BLaER1 (cell line): ENCODE results near the gene ARSB.
"Not testable (repeated sequence)": the region's sequence is repeated elsewhere in the genome, so short reads cannot be mapped to it uniquely, and the experiment has no call there.

Experiments used
- H3K27ac ChIP-seq: shearing (Covaris generic); formaldehyde crosslinking; 2 replicates; pipeline ENCODE4 v1.8.1; 2022
- H3K27me3 ChIP-seq: shearing (Covaris generic); formaldehyde crosslinking; 2 replicates; pipeline ENCODE4 v1.8.1; 2022
- H3K36me3 ChIP-seq: shearing (Covaris generic); formaldehyde crosslinking; 2 replicates; pipeline ENCODE4 v1.8.1; 2022
- H3K4me1 ChIP-seq: shearing (Covaris generic); formaldehyde crosslinking; 2 replicates; pipeline ENCODE4 v1.8.1; 2022
- H3K4me2 ChIP-seq: shearing (Covaris generic); formaldehyde crosslinking; 2 replicates; pipeline ENCODE4 v1.8.1; 2022
- H3K4me3 ChIP-seq: shearing (Covaris generic); formaldehyde crosslinking; 2 replicates; pipeline ENCODE4 v1.8.1; 2022
- H3K9ac ChIP-seq: shearing (Covaris generic); formaldehyde crosslinking; 2 replicates; pipeline ENCODE4 v1.8.1; 2022
- H3K9me3 ChIP-seq: shearing (Covaris generic); formaldehyde crosslinking; 2 replicates; pipeline ENCODE4 v1.8.1; 2022
- H4K20me1 ChIP-seq: shearing (Covaris generic); formaldehyde crosslinking; 2 replicates; pipeline ENCODE4 v1.8.1; 2022
- Cebpa-rat ChIP-seq: shearing (Covaris generic); IDR thresholded peaks from 2 replicates; pipeline ENCODE4 v1.8.1; 2022

ARSB gene

DNA sequence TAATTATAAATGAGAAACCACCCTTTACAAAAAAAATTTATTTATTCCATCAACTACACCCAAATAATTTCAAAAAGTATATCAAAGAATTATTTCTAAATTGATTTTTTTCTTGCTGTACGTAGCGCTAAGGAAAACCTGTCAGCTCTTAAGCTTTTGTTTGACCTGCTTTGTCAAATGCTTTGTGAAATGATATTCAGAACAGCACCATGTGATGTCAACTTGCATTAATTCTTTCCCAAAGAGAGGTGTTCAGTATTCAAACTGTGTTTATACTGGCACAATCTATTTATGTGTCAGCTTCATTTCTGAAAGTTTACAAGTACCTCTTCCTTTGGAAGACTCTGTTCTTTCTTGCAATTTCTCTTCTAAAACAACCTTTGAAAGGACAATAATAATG lies 12.0 kb upstream of the ARSB start:
- no peaks in the 10 kb centered on the region for H3K36me3 ChIP-seq
- TF ChIP-seq Cebpa-rat, result no peak

DNA sequence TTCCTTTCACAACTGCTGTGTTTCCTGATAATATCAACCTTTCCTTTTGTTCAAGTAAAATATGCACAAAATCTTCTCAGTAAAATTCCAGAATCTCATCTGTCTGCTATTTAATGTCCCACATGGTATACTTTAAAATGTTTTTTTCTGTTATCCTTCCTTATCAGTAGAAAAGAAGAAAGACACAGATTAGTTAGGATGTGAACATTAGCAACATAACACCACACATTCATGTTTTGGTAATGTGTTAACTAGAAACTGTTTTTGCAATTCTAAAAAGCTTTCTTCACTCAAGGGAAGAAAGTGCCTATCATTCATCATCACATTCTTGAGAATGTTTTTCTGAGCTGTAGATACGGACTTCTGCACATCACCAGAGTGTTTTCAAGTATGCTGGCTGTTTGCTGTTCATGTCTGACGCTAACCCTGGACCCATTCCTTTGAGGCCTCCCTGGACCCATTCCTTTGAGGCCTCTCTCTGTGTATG lies 10.5 kb upstream of the ARSB start:
- H3K9ac ChIP-seq, result no peak overlapping the region
- no peak overlapping the region for H3K27ac ChIP-seq
- H3K27me3 ChIP-seq, result no peaks in the 10 kb centered on the region
- TF ChIP-seq Cebpa-rat, result no peak
- no peaks in the 10 kb centered on the region for H4K20me1 ChIP-seq
- H3K4me3 ChIP-seq, result no peak overlapping the region
- H3K36me3 ChIP-seq, result no peaks in the 10 kb centered on the region
- no peak overlapping the region for H3K4me2 ChIP-seq
- no peaks in the 10 kb centered on the region for H3K9me3 ChIP-seq
- no peaks in the 10 kb centered on the region for H3K4me1 ChIP-seq

More for the DNA sequence above, 12.0 kb upstream of the ARSB start:
- H3K9me3 ChIP-seq, result no peaks in the 10 kb centered on the region
- no peaks in the 10 kb centered on the region for H3K27me3 ChIP-seq
- H3K4me2 ChIP-seq, result no peak overlapping the region
- H3K4me1 ChIP-seq, result no peaks in the 10 kb centered on the region
- H3K9ac ChIP-seq, result no peak overlapping the region
- no peak overlapping the region for H3K4me3 ChIP-seq
- no peaks in the 10 kb centered on the region for H4K20me1 ChIP-seq
- no peak overlapping the region for H3K27ac ChIP-seq

DNA sequence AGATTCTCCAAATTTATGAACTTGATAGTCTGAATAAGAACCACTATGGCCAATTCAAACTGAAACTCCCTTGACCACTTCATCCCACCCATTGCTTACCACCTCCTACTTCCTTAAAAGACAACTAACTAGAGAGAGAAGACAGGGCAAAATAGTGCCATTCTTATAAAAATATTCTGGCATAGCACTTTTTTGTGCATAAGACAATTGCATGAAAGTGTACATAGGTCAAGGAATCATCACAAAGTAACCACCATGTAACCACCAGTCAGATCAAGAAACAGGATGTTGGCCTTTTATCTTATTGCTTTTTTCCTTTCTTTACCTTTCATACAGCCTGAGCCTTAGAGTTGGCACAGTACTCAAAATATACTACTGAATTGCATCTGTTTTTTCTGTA lies 8.1 kb upstream of the ARSB start:
- Histone ChIP-seq H3K4me2 (no peak overlapping the region), H3K27ac (no peak overlapping the region)

DNA sequence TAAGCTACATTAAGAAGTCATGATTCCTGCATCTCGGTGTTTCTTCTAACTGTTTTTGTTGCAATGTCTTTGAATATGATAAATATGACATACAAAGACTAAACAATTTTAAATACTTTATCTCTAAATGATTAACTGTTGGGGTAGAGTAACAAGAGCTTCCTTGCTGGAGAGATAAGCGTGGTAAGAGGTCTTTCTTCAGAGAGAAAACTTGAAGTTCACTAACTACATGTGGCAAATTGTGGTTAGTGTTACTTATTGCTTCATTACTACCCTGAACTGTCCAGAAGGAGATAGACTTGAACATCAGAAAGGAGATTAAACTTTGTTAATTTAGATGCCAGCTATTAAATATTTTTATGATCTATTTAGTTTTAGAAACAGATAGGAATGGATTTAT lies 7.0 kb upstream of the ARSB start:
- no peak overlapping the region for H3K4me3 ChIP-seq
- no peak overlapping the region for H3K4me2 ChIP-seq
- TF ChIP-seq Cebpa-rat, result no peak
- H3K4me1 ChIP-seq, result no peaks in the 10 kb centered on the region
- no peaks in the 10 kb centered on the region for H3K36me3 ChIP-seq
- H3K9ac ChIP-seq, result no peak overlapping the region
- H3K27ac ChIP-seq, result no peak overlapping the region
- no peaks in the 10 kb centered on the region for H3K27me3 ChIP-seq
- no peaks in the 10 kb centered on the region for H4K20me1 ChIP-seq
- H3K9me3 ChIP-seq, result no peaks in the 10 kb centered on the region

More for the DNA sequence above, 8.1 kb upstream of the ARSB start:
- Histone ChIP-seq H4K20me1 (no peaks in the 10 kb centered on the region), H3K9ac (no peak overlapping the region), H3K27me3 (no peaks in the 10 kb centered on the region), H3K9me3 (no peaks in the 10 kb centered on the region), H3K4me3 (no peak overlapping the region), H3K4me1 (no peaks in the 10 kb centered on the region), H3K36me3 (no peaks in the 10 kb centered on the region)
- no peak for TF ChIP-seq Cebpa-rat

DNA sequence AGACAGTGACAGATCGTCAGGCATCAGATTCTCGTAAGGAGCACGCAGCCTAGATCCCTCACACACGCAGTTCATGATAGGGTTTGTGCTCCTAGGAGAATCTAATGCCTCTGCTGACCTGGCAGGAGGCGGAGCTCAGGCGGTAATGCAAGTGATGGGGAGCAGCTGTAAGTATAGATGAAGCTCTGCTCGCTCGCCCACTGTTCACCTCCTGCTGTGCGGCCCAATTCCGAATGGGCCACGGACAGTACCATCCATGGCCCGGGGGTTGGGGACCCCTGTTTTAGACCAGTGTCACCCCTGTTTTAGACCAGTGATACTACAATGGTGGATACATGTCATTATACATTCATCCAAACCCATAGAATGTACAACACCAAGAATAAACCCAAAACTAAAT lies 4.0 kb upstream of the ARSB start:
- H3K27ac ChIP-seq, result no peak overlapping the region
- no peaks in the 10 kb centered on the region for H3K27me3 ChIP-seq
- no peaks in the 10 kb centered on the region for H3K36me3 ChIP-seq
- no peak overlapping the region for H3K4me3 ChIP-seq
- H3K9me3 ChIP-seq, result no peaks in the 10 kb centered on the region
- no peak for TF ChIP-seq Cebpa-rat
- no peak overlapping the region for H3K4me2 ChIP-seq
- H4K20me1 ChIP-seq, result no peaks in the 10 kb centered on the region
- H3K4me1 ChIP-seq, result peaks cover 13% of the 10 kb centered on the region
- H3K9ac ChIP-seq, result no peak overlapping the region

DNA sequence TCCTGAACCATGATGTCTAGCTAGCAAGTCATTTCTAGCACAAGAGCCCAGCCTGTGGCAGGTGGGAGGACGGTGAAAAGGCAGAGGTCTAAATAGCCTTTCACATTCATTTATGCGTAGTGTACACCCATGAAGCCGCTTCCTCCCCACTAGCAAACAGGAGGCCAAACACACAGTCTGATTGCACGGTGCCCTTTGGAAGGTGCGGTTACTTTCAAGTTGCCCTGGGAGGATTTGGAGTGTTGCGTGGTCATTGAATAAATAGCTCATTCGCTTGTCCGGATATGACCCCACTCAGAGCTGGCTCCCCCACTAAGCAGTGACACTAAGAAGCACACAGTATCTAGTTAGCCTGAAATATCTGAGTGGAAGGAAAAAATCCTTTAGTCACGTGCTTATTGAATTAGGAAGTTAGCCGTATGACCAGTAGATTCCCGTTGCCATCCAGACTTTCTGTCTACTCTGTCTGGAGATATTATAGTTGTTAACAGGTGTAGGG lies 664 bp upstream of the ARSB start:
- peaks cover 23% of the 10 kb centered on the region for H3K4me1 ChIP-seq
- H3K27me3 ChIP-seq, result no peaks in the 10 kb centered on the region
- H3K9me3 ChIP-seq, result no peaks in the 10 kb centered on the region
- no peaks in the 10 kb centered on the region for H4K20me1 ChIP-seq
- H3K36me3 ChIP-seq, result no peaks in the 10 kb centered on the region
- H3K27ac ChIP-seq, result peak overlapping the region; percentile 93
- peak overlapping the region; percentile 88 for H3K4me2 ChIP-seq
- no peak for TF ChIP-seq Cebpa-rat
- H3K9ac ChIP-seq, result peak overlapping the region; percentile 91
- H3K4me3 ChIP-seq, result peak overlapping the region; percentile 86

DNA sequence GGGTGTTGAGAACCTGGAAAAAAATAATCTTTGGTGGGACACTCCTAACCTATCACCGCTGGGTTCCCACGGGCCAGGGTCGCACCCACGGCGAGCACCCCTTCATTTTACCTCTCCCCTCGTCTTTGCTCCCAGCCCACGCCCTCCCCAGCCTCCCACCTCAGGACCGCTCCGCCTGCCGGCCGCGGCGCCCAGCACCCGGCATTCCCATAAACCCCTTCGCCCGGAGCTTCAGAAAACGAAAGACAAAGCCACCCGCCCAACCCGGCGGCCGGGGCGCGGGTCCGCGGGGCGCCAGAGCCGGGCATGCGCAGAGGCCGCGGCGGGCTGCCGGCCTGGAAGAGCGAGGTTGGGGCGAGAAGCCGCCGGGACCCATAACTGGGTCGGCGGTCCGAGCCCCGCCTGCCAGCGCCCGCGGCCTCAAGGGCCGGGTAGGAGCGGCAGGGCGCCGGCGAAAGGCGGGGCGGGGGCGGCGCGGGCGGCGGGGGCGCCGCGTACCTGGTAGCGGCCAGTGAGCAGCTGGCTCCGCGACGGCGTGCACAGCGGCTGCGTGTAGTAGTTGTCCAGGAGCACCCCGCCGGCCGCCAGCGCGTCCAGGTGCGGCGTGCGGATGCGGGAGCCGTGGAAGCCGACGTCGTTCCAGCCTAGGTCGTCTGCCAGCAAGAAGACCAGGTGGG lies 533 bp downstream of the ARSB start:
- H3K36me3 ChIP-seq, result no peaks in the 10 kb centered on the region
- H3K9ac ChIP-seq, result peak overlapping the region; percentile 91
- H4K20me1 ChIP-seq, result no peaks in the 10 kb centered on the region
- no peak for TF ChIP-seq Cebpa-rat
- peak overlapping the region; percentile 93 for H3K27ac ChIP-seq
- H3K4me1 ChIP-seq, result peaks cover 23% of the 10 kb centered on the region
- H3K4me3 ChIP-seq, result peak overlapping the region; percentile 86
- H3K27me3 ChIP-seq, result no peaks in the 10 kb centered on the region
- peaks cover under 1% of the 10 kb centered on the region; the same call in 1 of the 2 replicates for H3K9me3 ChIP-seq
- H3K4me2 ChIP-seq, result peak overlapping the region; percentile 88

DNA sequence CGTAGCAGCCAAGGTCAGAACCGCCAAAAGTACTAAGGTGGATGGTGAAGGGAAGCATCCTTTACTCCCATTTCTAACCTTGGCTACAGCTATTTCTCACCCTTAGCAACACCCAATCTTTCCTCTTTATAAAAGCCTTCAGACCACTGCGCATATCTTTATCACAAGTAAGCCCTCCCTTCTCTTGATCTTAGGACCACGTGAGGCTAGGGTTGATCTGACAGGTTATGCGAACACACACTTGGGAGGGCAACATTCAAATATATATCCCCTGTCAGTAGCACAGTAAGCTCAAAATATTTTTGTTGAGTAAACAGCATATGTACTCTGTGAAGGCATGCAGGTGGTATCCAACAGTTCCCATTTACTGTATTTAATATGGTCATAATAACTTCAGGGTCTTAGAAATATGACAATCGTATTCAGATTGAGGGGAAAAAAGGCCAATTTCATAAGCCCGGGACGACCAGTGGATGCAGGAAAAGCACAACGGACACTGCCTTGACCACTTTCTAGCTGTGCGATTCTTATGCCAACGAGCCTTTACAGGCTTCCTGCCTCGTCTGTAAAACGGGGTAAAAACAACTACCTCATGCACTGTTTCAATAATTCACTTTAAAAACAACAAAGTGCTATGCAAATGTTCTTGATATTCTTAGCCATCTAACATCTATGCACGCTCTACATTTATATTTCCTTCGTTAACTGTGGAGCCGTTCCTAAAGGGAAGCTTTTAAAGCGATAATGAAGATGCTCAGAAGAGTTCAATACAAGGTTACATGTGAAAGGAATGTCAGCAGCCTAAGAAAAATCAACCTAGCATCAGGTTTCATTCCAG lies 1.3 kb downstream of the ARSB start:
- no peaks in the 10 kb centered on the region for H3K27me3 ChIP-seq
- H3K9me3 ChIP-seq, result peaks cover 4% of the 10 kb centered on the region; the same call in 1 of the 2 replicates
- H3K27ac ChIP-seq, result peak overlapping the region; percentile 93
- H4K20me1 ChIP-seq, result no peaks in the 10 kb centered on the region
- H3K36me3 ChIP-seq, result no peaks in the 10 kb centered on the region
- H3K4me3 ChIP-seq, result peak overlapping the region; percentile 86
- peaks cover 23% of the 10 kb centered on the region for H3K4me1 ChIP-seq
- H3K9ac ChIP-seq, result peak overlapping the region; percentile 91
- no peak for TF ChIP-seq Cebpa-rat
- peak overlapping the region; percentile 88 for H3K4me2 ChIP-seq

DNA sequence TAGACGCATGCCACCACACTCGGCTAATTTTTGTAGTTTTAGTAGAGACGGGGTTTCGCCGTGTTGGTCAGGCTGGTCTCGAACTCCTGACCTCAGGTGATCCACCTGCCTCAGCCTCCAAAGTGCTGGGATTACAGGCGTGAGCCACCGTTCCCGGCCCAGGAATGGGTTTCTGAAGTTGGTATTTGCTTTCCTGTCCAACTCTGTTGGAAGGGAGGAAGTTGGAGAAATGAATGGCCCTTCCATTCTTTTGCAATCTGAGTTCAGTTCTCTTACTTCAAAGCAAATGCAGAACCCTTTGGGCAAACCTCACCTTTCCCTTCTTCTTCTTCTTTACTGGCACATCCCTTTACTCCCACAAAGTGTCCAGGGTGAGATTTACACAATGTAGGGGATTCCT lies 1.9 kb downstream of the ARSB start:
- peak overlapping the region; percentile 88 for H3K4me2 ChIP-seq
- H3K4me3 ChIP-seq, result peak overlapping the region; percentile 86; the same call in 1 of the 2 replicates

DNA sequence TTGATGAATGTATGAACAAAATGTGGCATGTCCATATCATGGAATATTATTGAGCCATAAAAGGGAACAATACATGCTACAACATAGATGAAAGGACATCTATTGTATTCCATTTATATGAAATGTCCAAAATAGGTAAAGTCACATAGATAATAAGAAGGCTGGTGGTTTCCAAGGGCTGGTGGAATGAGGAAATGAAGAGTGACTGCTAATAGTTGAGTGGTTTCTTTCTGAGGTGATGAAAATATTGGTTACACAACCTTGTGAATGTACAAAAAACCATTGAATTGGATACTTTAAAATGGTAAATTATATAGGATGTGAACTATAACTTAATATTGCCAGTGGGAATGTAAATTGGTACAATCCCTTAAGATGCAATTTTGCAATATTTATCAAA lies 5.2 kb downstream of the ARSB start:
- no peaks in the 10 kb centered on the region for H3K27me3 ChIP-seq
- no peak for TF ChIP-seq Cebpa-rat
- peaks cover 16% of the 10 kb centered on the region for H3K4me1 ChIP-seq
- no peaks in the 10 kb centered on the region for H4K20me1 ChIP-seq
- H3K27ac ChIP-seq, result no peak overlapping the region
- no peak overlapping the region for H3K9ac ChIP-seq
- H3K4me2 ChIP-seq, result no peak overlapping the region
- H3K4me3 ChIP-seq, result no peak overlapping the region
- H3K36me3 ChIP-seq, result no peaks in the 10 kb centered on the region
- H3K9me3 ChIP-seq, result peaks cover 4% of the 10 kb centered on the region; the same call in 1 of the 2 replicates

More for the DNA sequence above, 1.9 kb downstream of the ARSB start:
- H4K20me1 ChIP-seq, H3K27me3 ChIP-seq, H3K27ac ChIP-seq, H3K9me3 ChIP-seq, H3K36me3 ChIP-seq, H3K9ac ChIP-seq: not testable (repeated sequence)
- H3K4me1 ChIP-seq, result peaks cover 23% of the 10 kb centered on the region
